Astrocyte of the hippocampus (primary cell): ENCODE data around the gene OSBPL2.

Experiments
- DNase-seq: peaks from one replicate; pipeline ENCODE4 v3.0.0; 2011; ENCODE audit warnings: low read depth, low spot score

OSBPL2 gene

DNA sequence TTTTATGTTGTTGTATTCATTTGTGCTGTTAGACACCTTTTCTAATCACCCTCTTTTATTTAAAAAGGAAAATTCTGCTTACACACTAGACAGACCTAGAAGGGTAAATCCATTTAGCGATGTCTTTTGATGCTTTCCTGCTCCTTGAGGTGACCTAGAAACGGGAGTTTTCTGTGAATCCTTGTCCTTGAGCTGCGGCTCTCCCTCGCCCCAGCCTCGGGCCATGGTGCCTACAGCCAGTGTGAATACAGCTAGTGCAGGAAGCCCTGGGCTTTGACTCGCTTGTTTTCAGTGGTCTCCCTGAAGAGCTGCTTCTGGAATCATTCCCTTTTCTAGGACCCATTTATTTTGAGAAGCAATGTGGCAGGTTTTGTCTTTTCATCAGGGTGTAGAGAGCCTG, 46.8 kb downstream of the OSBPL2 start:
- DNase-seq: no peak

DNA sequence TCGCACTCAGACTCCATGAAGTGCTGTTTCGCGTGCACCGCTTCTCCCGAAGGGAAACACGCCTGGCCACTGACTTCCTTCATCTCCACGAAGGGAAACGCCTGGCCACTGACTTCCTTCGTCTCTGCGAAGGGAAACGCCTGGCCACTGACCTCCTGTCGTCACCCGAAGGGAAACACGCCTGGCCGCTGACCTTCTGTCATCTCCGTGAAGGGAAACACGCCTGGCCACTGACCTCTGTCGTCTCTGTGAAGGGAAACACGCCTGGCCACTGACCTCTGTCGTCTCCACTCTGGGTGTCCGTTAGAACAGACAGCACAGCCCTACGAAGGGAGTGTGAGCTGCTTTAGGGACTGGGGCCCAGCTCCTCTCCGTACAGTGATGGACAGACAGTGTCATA, 47.4 kb downstream of the OSBPL2 start:
- no peak for DNase-seq

DNA sequence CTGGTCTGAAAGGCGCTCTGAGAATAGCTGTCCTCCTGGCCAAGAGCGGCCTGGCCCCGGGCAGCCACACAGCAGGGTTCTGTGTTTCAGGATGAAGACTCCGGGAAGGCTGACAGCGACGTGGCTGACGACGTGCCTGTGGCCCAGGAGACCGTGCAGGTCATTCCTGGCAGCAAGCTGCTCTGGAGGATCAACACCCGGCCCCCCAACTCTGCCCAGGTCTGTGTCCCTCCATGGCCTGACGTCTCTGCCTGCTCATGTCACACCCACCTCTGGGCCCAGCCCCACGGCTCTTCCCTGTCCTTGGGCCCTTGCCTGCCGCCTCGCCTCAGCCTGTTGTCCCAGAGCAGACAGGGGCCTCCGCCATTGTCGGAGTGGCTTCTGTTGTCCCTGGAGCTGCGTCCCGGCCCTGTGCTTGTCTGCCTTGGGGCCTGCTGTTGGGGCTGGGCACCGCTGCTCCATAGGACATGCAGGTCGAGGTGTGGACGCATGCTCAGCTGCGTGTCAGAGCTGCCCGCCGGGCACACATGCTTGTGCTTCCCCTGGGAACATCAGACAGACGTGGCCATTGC, 48.3 kb downstream of the OSBPL2 start:
- no peak for DNase-seq

DNA sequence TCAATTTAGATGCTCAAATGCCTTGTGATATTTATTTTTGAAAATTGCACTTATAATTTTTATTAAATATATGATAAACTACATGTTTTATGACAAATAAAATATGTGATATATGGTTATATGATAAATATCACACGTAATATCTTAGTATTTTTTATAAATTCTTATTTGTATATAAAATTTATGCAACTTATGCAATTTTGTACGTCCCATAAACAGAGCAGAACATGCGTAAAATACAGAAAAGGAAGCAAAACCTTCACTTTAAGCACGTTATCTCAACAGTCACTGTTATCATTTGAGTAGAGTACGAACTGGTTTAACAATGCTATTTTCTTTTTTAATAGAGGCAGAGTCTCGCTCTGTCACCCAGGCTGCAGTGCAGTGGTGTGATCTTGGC, 48.8 kb downstream of the OSBPL2 start:
- DNase-seq: no peak

DNA sequence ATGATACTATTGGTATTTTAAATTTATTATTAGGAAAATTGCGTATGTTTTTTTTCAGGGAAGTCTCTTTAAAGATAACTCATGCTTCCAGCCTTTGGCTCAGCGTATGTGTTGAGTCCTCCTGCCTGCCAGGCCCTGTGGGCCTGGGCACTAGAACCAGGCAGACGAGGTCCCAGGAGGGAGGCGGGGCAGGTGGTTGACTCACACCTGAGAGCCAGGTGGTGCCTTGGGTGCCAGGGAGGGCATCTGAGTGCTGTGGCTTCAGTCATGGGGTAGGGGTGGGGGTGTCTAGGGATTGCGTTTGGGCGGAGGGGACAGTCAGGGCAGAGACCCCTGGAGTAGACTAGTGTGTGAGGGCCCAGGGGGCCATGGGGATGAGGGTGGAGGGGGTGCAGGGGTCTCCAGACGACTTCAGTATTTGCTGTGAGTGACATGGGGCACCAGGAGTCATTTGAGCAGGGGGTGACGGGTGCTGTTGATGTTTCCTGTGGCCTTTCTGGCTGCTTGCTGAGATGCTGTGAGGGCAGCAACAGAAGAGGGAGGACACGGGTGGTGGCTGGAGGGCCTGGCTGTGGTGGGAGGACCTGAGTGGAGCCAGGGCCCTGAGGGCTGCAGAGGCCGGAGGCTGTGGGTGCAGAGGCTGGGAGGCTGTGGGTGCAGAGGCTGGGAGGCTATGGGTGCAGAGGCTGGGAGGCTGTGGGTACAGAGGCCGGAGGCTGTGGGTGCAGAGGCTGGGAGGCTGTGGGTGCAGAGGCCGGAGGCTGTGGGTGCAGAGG, 49.6 kb downstream of the OSBPL2 start:
- no peak for DNase-seq

DNA sequence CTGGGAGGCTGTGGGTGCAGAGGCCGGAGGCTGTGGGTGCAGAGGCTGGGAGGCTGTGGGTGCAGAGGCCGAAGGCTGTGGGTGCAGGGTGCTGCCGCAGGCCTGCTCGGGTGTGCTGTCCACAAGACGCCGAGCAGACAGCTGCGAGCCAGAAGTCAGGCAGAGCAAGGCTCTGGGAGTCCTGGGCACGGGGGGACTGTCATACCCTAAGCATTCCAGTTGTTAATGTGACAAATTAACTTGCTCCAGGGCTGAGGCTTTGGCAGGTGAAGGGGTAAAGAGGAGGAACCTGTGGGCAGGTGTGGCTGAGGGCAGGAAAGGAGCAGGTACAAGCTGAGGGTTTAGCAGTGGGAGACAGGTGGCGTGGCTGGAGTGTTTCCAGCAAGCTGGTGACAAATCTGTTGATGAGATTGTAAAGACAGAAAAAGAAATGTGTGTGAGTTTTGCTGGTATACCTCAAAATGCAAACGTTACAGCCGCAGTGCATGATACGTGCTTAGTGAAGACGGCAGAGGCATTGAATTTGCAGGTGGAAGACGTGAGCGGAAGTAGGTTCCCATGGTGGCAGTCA, 50.3 kb downstream of the OSBPL2 start:
- no peak for DNase-seq

DNA sequence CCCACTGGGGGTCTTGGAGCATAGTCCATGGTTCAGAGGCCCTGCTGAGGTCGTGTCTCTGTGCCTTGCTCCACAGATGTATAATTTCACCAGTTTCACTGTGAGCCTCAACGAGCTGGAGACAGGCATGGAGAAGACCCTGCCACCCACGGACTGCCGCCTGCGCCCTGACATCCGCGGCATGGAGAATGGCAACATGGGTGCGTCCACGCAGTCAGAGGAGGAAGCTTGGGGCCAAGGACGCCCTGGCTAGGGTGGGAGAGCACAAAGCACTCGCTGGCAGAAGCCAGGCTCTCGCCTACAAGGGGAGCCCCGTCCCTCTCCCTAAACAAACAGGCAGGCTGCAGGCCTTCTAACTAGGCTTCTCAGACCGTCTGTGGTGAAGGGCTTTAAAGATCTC, 50.8 kb downstream of the OSBPL2 start:
- DNase-seq: no peak

DNA sequence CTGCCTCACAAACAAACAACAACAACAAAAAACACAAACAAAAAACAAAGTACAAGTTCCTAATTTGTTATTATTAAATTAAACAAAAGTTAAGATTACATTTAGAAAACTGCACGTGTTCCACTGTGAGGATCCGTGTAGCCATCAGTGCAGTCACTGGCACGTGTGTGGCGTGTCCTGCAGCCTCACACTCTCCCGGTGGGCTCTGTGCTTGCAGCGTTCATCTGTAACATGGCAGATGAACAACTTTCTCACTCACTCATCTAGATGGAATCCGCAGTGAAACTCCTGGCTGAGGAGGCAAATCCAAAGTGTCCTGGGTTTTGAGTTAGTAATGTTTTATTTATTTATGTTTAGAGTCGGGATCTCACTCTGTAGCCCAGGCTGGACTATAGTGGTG, 51.6 kb downstream of the OSBPL2 start:
- DNase-seq: no peak

DNA sequence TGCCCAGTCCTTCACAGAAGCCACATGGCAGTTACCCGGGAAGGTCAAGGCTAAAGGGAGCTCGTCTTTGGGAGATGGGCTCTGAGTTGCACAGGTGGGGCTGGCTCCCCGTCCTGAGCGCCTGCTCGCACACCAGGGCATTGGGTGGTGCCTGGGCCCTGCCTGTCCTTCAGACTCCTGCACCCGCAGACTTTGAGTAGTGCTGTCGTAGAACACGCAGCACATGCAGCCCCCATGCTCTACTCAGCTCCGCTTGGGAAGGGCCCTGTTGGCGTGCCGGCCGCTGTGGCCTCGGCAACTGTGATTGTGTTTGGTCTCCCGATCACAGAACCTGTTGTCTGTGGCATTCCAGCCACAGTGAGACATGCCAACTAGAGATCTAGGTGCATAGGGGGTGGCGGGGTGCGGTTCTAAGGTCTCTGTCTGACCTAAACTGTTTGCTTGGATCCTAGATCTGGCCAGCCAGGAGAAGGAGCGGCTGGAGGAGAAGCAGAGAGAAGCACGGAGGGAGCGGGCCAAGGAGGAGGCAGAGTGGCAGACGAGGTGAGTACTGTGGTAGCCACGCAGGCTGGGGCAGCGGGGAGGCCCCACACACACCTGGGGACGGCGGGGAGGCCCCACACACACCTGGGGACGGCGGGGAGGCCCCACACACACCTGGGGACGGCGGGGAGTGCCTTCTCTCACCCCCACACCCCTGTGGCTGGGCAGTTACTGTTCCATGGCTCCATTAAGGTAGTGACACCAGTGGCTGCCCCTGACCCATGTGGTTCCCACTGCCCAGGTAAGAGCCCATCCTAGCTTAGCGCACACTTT, 53.1 kb downstream of the OSBPL2 start:
- DNase-seq: no peak

DNA sequence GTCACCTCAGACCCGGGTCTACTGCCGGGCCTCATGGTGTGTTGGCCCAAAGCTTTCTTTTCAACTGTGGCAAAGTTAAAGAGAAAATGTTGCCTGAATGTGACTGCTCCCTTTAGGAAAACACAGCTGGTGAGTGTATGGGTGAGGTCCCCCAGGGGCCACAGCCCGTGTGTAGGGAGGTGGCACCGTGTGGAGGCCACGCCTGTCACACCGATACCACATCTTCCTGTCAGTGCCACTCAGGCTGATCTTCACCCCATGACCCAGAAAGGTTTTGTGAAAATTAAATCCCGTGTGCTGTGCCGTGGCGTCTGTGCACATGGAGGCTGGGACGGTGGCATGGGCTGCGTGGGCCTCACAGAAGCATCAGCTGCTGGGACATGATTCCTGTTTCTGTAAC, 53.8 kb downstream of the OSBPL2 start:
- DNase-seq: no peak

DNA sequence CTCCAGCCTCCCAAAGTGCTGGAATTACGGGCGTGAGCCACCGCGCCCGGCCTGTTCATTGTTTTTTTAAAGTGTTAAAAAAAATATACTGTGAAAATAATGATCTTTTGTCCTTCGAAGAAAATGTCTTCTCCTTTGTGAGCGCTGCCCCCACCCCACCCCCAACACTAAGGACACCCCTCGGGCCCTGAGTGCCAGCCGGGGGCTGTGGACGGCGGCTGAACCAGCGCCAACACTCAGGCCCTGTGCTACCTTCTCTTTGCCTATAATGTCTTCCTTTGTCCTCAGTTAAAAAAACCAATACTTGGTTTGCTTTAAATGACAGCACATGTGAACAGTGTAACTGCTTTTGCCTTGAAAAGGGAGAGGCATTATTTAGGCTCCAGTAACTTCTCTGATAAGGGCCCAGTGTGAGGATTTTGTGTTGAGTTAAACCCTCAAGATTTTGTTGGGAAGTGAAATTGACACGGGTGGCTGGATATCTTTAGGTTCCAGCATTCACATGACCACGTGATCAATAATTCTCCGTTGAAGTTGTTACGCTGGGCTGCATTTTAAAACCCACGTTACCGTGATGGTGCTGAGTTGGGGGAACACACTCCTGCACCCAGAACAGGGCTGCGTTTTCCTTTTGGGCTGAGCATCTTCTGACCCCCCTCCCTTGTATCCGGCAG, 54.9 kb downstream of the OSBPL2 start:
- no peak for DNase-seq

DNA sequence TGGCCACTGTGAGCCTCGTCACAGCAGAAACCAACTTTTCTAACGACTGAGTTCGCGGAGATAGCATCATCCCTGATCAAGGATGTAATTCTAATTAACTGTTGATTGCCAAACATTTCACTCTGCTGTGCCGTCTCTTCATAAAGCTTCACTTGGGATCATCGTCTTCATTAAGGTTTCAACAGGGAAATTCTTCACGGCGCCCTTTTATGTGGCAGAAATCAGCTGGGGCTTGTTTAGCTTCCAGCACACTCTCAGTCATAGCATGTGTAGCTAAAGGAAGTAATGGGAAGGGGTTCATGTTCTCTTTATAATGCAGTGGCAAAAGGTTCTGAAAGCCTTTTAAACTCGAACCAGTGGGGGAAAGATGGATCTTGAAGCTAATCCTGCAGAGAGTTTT, 55.6 kb downstream of the OSBPL2 start:
- DNase-seq: no peak

DNA sequence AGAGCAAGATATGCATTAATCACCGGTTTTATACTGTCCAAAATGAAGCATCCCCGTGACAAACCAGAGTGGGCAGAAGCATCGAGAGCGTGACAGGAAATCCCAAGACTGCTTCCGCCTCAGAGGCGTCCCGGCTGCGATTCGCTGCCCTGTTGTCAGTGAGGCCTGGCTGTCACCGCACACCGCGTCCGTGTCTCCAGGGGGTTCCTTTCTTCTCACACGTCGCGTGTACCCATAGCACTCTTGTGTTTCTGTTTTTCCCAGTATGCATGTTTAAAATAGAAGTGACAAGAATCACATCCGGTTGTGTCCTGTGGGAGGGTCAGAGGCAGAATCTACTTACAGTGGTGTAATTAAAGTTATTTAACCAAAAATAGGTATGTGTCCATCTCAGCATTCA, 56.2 kb downstream of the OSBPL2 start:
- no peak for DNase-seq

DNA sequence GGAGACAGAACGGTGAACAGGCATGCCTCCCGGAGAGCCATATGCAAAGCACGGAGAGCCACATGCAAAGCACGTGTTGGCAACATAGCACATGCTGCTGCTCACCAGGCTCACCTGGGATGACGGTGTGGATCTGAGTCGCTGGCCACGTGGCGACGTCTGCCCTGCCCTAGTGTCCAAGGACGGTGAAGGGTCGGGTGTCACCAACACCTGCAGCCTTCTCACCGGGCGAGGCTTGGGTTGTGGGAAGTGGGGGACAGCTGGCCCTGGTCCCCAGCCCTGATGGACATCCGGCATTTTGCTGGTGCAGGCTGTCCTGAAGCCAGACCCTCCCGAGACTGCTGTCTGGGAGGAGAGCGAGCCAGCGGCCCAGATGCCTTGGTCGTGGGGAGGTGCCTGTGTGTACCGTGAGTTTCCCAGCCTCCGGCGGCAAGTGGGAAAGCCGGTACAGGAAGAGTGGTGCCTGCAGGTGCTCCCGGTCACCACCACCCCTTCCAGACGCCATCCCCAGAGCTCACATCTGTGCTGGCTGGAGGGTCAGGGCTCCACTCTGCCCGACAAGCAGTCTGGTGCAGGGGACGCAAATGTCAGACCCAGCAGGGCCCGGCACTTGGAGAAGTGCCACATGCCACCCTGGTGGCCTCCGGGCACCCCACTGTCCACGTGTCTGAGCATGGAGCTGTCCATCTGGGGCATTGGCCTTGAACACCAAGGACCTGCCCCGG, 58.6 kb downstream of the OSBPL2 start:
- no peak for DNase-seq

DNA sequence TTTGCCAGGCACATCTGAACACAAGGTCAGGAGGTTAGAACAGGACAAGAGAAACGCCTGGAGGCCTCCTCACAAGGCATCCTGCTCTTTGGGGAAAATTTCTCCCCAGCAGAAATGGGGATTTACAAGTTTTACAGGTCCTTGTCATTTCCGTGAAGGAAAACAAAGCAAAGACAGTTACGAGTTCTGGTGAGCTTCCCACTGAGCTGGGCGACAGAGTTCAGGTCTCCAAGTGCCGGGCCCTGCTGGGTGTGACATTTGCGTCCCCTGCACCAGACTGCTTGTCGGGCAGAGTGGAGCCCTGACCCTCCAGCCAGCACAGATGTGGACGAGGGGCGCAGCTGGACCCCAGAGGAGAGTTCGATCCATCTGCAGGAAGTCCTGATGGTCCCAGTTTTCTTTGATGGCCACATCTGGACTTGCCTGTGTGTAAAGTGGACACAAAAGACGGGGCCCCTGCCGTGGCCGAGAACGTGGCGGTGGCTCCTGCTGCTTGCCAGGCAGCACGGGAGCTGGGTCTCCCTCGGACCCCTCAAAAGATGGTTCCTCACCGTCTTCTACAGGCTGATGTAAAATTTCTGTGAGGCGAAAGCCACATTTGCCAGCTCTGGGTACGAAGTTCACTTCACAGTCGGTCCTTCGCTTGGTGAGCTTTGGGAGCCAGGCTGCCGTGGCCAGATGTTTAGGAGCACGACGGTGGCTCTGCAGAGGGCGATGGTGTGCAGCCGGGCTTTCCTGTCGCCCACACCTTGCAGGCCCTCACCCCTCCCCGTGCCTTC, 59.3 kb downstream of the OSBPL2 start:
- no peak for DNase-seq

DNA sequence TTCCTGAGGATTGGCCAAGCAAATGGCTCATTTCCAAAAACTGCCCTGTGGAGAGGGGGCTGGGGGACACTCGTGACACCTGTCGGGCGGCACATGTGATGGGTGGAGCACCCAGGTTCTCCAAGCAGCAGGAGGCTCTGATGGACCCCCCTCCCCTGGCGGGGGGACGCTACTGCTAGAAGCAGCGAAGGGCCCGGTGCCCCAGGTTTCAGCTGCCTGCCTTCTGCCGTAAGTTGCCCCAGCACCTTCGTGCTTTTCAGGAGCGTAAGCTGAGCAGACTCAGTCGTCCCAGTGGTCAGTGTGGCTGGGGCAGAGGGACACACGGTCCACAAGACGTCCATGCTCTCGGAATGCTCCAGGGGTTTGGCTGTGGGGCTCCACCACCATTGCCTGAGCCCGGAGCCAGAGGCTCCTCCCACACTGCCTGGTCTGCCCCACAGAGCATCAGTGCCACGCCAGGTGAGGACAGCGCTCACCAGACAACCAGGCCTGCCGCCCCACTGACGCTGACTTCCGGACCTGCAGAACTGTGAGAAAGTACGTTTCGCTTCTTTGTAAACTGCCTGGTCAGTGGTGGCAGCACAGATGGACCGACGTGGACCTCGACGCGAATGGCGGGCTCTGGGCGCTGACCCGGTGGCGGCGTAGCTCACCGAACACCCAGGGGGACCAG, 60.4 kb downstream of the OSBPL2 start:
- DNase-seq: no peak

DNA sequence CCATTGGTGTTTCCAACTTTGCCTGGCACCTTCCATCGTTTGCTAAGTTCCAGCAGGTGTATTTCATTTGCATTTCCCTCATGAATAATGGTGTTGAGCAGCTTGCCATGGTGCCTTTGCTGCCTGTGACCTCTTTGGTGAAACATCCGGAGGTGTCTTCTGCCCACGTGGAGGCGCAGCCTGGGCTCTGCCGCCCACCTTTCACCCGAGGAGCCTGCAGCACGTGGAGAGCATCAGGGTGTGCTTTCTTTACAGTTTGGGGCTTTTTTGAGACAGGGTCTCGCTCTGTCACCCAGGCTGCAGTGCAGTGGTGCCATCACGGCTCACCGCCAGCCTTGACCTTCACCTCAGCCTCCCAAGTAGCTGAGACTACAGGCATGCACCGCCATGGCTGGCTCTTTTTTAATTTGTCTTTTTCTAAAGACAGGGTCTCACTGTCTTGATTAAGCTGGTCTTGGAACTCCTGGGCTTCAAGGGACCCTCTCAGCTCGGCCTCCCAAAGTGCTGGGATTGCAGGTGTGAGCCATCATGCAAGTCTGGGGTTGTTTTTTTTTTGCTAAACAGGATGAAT, 61.4 kb downstream of the OSBPL2 start:
- DNase-seq: no peak

DNA sequence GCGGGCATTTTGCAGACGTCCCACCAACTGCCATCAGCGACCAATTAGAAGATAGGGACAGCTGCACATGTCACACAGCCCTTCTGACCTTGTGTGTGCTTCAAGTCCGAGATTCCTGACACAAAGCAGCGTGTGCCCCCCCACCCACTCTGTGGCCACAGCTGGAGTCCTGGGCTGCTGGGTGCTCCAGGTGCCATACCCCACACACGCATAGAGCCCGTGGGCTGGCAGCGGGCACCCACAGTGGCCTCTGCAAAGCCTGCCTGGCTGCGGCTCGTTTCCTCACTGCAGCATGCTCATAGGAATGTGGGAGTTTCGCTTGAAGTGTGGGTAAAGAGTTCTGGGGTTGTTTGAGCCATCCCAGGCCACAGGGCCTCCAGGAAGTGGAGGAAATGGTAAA, 62.0 kb downstream of the OSBPL2 start:
- no peak for DNase-seq

DNA sequence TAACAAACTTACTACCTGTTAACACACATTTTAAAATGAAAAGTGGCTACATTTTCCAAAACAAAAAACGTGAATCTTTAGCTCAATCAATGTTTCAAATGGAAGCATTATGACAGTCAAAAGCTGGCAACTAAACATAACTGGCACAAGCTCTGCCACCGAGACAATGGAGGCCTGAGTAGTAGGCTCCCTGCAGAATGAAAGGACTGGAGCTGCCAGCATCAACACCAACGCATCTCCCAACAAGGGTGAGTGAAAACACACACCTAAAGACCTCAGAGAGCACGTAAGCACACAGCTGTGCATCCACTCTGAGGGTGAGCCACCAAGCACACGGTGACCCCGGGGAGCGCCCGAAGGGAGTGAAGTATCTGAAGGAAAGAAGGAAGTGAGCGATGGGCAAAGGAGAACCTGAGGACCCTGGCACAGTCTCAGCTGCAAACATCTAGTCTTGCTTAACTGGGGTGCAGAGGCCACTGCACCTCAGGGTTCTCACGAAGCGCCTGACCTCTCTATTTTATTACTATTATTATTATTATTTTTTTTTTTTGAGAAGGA, 62.9 kb downstream of the OSBPL2 start:
- no peak for DNase-seq
